ENCODE data around the gene GPRIN1.
"Not testable (repeated sequence)": the region's sequence is repeated elsewhere in the genome, so short reads cannot be mapped to it uniquely, and the experiment has no call there.

The GPRIN1 gene

DNA sequence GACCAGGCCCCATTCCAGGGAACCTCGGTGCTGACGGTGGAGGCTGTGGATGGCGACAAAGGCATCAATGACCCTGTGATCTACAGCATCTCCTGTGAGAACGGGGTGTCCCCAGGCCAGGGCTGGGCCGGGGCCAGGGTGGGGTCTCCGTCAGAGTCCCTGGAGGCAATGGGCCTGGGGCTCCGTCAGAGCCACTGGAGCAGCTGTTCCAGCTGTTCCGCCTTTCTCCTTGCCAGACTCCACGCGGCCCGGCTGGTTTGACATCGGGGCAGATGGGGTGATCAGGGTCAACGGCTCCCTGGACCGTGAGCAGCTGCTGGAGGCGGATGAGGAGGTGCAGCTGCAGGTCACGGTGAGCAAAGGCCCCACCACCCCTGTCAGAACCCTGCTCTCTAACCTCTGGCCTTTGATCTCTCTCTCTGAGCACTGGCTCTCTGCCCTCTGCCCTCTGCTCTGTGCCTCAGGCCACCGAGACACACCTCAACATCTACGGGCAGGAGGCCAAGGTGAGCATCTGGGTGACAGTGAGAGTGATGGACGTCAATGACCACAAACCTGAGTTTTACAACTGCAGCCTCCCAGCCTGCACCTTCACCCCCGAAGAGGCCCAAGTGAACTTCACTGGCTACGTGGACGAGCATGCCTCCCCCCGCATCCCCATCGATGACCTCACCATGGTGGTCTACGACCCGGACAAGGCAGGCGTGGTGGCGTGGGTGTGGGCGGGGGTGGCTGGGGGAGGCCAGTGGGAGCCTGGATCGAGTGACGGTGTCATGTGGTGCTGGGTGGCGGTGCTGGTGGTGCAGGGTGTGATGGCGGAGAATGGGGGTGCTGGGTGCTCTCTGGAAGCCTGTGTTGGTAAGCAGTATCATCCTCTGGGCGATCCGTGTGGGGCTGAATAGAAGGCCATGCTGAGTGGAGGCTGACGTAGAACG, 34.2 kb downstream of the GPRIN1 start:
- no peak for DNase-seq (ENCODE audit: low read depth in 1 of 2, low spot score in 1 of 2)

DNA sequence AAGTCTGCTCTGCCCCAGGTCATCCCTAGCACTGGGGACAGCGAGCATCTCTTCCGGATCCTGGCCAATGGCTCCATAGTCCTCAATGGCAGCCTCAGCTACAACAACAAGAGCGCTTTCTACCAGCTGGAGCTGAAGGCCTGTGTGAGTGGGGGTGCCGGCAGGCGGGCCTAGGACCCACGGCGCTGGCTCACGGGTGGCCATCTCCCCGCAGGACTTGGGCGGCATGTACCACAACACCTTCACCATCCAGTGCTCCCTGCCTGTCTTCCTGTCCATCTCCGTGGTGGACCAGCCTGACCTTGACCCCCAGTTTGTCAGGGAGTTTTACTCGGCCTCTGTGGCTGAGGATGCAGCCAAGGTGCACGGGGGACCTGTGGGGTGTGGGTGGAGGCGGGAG, 34.9 kb downstream of the GPRIN1 start:
- no peak for DNase-seq (ENCODE audit: low read depth in 1 of 2, low spot score in 1 of 2)

DNA sequence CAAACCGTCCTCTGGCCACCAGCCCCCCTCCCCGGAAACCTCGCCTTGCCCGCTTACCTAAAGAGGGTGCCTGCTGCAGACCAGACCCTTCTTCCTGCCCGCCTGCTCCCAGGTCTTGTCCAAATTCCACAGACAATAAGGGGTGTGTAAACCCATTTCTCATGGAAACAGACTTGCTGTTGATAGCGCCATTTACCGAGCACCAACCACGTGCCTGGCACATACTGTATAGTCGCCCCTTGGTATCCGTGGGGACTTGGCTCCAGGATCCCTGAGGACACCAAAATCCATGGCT, 35.7 kb downstream of the GPRIN1 start:
- DNase-seq (ENCODE audit: low read depth in 1 of 2, low spot score in 1 of 2): no peak

DNA sequence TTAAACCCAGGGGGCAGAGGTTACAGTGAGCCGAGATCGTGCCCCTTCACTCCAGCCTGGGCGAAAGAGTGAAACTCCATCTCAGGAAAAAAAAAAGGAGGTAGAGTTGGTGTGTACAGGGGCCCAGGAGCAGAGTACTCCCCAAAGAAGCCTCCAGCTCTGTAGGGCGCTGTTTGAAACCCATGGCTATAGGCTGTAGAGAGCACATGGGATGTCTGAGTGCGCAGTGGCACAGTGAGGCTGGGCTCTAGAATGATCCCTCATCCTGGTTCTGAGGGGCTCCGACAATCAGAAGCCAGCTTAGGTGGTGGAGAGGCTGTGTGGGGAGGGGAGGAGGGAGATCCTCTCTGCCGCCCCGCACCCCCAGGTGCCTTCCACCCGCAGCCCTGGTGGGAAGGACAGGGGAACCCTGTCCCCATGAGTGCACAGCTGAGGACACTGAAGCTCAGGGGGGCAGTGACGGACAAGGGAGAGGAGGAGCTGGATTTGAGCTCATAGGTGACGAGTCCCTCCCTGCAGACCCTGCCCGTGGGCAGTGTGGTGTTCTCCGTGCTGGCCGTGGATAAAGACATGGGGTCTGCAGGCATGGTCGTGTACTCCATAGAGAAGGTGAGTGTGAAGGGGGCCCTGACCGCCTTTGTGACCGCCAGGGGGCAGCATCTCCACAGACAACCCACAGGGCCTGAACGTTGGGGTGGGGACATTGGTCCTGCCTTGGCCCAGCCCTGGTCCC, 36.2 kb downstream of the GPRIN1 start:
- DNase-seq (ENCODE audit: low read depth in 1 of 2, low spot score in 1 of 2): peak; percentile 71 to 72

DNA sequence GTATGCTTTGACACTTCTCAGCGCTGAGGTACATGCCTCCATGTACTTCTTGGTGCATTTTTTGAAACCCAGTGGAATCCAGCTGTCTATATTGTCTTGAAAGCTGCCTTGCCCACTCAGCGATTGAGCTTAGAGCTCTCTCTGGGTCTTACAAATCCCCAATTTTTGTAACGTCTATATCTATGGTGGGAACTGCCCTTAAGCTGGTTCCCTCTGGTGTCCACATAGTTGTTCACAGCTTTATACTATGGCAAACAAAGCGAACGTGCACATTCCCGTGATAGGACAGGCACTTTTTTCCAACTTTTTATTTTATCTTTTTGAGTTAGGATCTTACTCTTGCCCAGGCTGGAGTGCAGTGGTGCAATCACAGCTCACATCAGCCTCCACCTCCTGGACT, 39.9 kb downstream of the GPRIN1 start:
- no peak for DNase-seq (ENCODE audit: low read depth in 1 of 2, low spot score in 1 of 2)

DNA sequence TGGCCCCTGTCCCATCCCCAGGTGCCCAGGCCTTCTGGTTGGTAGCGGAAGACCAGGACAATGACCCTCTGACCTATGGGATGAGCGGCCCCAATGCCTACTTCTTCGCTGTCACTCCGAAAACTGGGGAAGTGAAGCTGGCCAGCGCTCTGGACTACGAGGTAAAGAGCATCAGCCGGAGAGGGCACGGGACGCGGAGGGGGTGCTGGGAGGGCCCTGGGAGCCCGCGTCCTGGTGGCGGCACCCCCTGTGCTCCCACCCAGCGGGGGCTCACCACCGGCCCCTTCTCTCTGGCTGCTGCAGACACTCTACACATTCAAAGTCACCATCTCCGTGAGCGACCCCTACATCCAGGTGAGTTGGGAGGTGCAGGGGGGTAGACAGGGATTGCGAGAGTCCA, 41.3 kb downstream of the GPRIN1 start:
- no peak for DNase-seq (ENCODE audit: low read depth in 1 of 2, low spot score in 1 of 2)

DNA sequence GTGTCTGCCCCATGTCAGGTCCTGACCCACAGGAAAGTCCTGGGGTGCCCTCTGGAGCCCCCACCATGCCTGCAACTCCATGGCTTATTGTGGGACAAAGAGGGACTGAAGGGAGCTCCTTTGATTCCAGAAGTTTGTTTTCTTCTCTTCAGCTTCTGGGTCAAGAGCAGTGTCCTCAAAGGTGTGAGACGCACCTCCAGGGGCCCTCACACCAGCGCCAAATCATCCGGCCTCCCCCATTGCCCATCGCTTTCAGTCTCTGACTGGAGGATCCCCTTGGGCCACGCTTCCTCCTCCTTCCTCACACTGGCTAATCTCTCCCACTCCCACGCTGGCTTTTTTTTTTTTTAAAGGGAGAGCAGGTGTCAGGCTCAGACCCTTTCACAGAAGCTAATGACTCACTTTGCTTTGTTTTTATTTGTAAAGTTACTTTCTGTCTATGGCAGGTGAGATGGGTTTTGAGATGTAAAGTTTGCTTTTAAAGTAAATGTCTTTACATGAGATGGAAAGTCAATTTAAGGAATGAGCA, 44.1 kb downstream of the GPRIN1 start:
- no peak for DNase-seq (ENCODE audit: low read depth in 1 of 2, low spot score in 1 of 2)

DNA sequence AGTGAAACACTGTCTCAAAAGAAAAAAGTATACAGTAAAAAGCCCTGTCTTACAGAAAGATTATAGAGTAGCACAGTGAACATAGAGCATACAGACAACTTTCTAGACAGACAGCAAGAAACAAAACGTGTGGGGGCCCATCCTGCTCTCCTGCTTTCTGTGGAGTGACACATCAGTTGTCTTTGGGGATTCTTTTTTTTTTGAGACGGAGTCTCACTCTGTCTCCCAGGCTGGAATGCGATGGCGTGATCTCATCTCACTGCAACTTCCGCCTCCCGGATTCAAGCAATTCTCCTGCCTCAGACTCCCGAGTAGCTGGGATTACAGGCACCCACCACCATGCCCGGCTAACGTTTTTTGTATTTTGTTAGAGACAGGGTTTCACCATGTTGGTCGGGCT, 46.0 kb downstream of the GPRIN1 start:
- no peak for DNase-seq (ENCODE audit: low read depth in 1 of 2, low spot score in 1 of 2)

DNA sequence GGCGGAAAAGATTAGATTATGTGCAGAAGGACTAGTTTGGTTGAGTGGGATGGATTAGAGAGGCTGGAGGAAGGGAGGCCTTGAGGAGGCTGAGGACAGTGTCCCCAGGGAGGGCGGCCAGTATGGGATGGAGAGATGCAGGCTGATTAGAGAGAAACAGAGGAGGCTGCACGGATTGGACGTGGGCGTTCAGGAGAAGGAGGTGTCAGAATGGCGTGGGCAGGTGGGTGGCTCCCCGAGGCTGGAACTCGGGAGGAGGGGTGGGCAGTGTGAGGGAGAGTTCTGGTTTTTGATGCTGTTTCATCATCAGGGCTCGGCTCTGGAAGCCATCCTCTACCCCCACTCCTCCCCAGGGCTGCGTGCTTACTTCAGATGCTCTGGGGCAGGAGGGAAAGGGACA, 47.8 kb downstream of the GPRIN1 start:
- no peak for DNase-seq (ENCODE audit: low read depth in 1 of 2, low spot score in 1 of 2)

DNA sequence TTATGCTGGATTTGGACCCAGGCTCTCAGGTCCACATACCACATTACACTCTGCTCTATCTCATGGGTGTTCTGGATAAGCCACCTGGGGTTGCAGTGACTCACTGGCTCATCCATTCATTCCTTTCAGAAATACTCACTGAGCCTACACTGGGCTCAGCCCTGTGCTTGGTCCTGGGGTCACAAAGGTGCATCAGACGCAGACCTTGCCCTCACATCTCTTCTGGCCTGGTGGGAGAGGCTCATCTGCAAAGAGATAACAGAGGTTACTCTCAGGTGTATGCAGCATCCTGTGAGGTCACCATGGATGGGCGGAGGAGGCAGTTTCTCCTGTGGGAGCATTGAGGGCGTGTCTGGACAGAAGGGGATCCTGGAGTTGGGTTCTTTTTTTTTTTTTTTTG, 48.7 kb downstream of the GPRIN1 start:
- no peak for DNase-seq (ENCODE audit: low read depth in 1 of 2, low spot score in 1 of 2)

DNA sequence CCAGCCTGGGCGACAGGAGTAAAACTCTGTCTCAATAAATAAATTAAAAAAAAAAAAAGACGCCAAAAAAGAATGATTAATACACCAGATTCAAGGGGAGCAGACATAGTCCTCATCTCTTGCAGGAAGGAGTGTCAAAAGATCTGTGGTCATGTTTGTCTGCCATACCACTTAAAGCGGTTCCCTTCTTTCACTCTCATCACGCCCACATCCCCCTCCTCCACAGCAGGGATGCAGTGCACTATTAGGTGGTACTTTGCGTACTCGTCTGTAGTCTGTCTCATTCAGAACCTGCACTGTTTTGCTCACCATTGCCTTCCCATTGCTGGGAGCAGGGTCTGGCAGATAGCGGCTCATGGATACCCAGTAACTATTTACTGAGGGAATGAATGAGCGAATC, 49.6 kb downstream of the GPRIN1 start:
- DNase-seq (ENCODE audit: low read depth in 1 of 2, low spot score in 1 of 2): no peak

DNA sequence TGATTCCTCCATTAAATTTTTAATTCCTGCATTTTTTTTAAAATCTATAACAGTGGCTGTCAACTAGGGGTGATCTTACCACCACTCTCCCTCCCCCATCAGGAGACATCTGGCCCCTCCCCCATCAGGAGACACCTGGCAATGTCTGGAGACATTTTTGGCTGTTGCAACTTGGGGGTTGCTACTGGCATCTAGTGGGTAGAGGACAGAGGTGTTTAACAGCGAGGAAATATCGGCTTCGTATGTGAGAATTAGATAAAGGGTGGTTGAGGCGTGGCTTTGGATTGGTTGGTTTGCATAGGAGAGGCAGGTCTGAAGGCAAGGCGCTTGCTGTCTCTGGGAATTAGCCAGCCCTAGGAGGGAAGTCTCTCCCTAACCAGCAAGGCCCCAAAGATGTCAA, 50.3 kb downstream of the GPRIN1 start:
- no peak for DNase-seq (ENCODE audit: low read depth in 1 of 2, low spot score in 1 of 2)

DNA sequence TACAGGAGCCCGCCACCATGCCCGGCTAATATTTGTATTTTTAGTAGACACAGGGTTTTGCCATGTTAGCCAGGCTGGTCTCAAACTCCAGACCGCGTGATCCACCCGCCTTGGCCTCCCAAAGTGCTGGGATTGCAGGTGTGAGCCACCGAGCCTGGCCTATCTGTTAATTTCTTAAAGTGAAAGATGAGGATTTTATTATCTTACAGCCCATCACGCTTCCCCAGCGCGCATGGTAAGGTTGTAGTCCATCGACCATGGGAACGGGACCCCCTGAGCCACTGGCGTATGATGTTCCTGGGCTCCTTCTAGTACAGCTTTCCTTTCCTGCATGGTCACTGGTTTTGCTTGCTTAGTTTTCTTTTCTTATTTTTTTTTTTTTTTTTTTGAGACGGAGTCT, 52.1 kb downstream of the GPRIN1 start:
- DNase-seq (ENCODE audit: low read depth in 1 of 2, low spot score in 1 of 2): no peak

DNA sequence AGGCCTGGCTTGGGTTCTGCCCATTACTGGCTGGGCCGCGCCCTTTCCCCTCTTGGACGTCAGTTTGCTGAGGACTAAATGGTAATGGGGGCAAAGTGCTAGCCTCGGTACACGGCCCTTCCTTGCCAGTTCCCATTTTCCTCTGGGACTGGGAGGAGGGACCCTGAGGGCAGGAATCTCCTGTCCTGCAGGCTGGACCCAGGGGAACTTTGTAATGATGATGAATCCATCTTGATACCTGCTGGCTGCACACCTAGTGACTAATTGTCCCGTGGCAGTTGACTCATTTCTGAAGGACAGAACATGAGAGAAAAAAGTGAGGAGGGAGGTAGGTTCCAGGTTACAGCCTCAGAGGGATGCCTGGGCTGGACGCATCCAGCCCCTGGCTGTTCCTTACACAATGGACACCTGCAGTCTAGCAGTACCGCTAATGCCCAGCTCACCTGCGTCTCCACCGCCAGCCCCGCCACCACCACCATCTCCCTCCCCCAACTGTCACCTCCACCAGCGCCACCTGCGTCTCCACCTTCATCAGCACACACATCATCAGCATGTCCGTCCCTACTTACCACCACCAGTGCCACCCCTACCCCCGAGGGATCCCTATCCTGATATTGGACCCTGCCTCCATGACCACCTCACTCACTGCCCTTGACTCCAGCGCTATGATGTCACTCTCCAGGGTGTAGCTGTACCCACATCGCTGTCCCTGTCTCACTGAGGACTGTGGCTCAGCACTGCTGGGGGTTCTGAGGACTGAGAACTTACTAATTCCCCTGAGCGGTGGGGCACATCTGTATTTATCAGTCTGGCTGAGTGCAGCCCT, 56.5 kb downstream of the GPRIN1 start:
- no peak for DNase-seq (ENCODE audit: low read depth in 1 of 2, low spot score in 1 of 2)

DNA sequence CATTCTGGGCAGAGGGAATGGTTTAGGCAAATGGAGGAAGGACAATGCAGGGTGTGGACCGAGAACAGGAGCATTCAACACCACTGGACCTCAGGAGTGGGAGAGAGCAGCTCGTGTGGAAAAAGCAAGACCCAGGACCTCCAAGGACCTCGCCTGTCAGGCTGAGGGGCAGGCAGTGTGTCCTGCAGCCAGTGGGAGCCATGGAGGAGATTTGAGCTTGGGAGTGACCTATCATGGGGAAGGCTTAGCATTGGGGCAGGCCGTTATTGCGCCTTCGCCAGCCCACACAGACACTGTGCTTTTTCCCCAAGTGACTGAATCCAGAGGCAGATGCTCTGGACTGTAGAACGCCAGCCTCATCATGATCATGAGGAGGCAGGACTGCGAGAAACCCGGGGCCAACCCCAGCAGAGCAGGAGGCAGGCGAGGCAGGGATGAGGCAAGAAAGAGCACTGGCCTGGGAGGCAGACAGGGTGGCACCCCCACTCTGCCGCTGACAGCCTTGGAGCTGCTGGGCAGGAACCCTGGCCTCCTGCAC, 57.6 kb downstream of the GPRIN1 start:
- no peak for DNase-seq (ENCODE audit: low read depth in 1 of 2, low spot score in 1 of 2)

DNA sequence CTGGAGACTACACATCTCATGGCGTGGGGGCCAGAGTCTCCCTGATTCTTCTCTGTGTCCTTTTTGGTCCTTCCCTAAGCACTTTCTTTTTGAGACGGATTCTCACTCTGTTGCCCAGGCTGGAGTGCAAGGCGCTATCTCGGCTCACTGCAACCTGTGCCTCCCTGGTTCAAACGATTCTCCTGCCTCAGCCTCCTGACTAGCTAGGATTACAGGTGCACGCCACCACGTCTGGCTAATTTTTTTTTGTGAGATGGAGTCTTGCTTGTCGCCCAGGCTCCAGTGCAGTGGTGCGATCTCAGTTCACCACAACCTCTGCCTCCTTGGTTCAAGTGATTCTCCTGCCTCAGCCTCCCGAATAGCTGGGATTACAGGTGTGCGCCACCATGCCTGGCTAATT, 59.0 kb downstream of the GPRIN1 start:
- not testable (repeated sequence) for DNase-seq (ENCODE audit: low read depth in 1 of 2, low spot score in 1 of 2)

DNA sequence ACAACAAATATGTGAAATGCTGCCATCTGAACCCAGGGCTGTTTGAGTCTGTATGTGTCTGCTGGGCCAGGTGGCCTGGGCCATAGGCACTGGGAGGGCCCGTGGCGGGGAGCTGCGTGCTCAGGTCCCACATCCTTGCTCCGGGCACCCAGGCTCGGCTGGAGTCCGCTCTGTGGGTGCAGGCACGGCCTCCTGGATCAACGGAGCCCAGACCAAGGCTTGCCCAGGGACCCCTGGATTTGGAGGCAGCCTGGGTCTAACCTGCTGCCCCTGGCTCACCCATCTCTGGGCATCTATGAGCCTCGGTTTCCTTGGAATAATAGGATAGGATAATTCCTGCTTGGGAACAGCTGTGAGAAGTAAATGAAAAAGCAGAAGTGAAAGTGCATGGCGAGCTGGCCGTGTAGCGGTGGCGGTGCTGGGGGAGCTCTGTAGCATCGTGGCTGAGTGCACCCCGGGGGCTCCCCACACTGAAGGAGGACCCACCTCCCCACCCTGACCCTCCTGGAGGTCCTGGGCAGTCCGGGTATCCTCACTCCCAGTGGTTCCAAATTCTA, 59.6 kb downstream of the GPRIN1 start:
- no peak for DNase-seq (ENCODE audit: low read depth in 1 of 2, low spot score in 1 of 2)

DNA sequence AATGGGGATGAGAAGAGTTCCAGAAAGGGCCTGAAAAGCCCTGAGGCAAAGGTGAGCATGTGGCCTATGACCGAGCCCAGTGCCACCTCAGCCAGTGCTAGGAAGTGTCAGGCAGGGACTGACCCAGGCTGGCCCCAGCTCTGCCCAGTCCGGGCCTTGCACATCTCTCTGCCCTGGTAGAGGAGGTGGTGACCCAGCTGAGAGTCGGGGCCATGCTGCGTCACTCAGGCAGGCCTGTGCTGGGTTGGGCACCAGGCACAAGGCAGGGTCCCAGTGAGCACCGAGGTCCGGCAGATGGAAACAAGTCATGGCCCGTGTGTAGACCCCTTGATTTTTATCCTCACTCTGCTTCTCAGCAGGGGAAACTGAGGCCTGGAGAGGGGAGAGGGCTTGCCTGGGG, 60.1 kb downstream of the GPRIN1 start:
- no peak for DNase-seq (ENCODE audit: low read depth in 1 of 2, low spot score in 1 of 2)

DNA sequence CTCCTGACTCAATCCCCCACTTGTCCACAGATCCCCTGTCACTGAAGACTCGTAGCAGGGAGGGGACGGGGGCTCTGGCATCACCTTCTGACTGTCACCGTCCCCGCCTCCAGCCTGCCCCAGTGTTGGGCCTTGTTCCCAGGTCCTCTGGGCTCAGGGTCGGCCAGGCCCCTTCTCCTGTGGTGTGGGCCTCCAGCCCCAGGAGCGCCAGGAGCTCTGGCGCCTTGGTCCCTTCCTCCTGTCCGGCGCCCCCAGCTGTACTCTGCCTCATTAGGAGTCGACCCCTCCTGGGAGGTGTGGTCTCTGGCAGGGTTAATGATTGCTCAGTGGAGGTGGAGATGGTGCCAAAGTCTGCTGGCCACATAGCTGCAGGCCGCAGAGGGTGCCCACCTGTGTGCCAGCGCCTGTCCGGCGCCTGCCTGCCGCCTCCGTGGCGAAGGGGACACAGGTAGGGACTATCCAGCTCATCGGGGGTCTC, 61.0 kb downstream of the GPRIN1 start, which contains the start of gene CDHR2:
TSS of gene CDHR2 (plus strand) at position 376 of the 478 bp plus-strand sequence. CDS start 16,011 bp downstream, outside the sequence.
- no peak for DNase-seq (ENCODE audit: low read depth in 1 of 2, low spot score in 1 of 2)

DNA sequence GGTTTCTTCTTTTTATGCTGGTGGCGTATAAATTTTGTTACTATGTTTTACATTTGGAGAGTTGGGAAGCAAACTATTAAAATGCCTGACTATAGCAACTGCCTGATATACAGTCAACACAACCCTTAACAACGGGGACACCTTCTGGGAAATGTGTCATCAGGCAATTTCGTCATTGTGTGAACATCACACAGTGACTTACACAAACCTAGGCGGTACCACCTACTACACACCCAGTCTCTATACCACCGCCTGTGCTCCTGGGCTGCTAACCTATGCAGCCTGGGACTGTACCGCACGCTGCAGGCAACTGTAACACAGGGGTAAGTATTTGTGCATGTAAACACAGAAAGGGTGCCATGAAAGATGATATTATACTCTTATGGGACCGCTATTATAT, 62.2 kb downstream of the GPRIN1 start:
- no peak for DNase-seq (ENCODE audit: low read depth in 1 of 2, low spot score in 1 of 2)

Data from activated CD4-positive, alpha-beta T cell treated with anti-CD3 and anti-CD28 coated beads, Interleukin-2, amount 50 U/mL, for 24 hours (primary cell).